ENCODE results near the gene TM9SF3.
"Not testable (repeated sequence)": the region's sequence is repeated elsewhere in the genome, so short reads cannot be mapped to it uniquely, and the experiment has no call there.

Gene TM9SF3

DNA sequence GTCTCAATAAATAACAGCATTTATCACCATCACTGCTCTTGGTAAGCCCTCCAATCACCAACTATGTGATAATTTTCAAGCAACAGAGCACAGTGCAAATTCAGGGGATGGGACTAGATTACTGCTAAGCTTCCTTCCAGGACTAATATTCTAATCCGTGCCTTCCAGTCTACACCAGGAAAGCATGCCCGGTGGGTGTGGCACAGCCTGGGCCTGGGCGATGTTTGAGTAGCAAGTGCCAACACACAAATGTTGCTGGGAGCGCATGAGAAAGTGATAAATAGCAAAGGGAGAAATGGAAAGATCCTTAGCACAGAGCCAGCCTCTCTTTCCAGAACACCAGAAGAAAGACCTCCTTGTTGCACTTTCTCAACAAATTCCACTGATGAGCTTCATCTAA is 13.5 kb upstream of the TM9SF3 start:
- no peak for DNase-seq (ENCODE audit: low read depth, low spot score)

DNA sequence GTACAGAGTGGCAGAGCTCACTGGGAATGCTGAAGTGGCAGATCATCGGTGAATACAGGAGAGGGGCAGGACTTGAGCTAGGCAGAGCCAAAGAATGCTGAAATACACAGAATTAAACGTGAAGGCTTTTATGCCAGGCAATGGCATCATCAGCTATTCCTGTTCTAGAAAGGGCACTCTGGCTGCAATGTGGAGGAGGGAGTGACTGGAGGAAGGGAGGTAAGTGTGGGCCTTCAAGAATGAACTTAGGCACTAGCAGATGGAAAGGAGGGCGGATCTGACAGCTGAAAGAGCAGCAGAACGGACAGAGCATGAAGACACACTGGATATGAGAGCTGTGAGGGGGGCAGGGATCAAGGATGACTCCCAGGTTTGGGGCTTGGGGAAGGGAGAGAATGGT is 12.0 kb upstream of the TM9SF3 start:
- no peak for DNase-seq (ENCODE audit: low read depth, low spot score)

DNA sequence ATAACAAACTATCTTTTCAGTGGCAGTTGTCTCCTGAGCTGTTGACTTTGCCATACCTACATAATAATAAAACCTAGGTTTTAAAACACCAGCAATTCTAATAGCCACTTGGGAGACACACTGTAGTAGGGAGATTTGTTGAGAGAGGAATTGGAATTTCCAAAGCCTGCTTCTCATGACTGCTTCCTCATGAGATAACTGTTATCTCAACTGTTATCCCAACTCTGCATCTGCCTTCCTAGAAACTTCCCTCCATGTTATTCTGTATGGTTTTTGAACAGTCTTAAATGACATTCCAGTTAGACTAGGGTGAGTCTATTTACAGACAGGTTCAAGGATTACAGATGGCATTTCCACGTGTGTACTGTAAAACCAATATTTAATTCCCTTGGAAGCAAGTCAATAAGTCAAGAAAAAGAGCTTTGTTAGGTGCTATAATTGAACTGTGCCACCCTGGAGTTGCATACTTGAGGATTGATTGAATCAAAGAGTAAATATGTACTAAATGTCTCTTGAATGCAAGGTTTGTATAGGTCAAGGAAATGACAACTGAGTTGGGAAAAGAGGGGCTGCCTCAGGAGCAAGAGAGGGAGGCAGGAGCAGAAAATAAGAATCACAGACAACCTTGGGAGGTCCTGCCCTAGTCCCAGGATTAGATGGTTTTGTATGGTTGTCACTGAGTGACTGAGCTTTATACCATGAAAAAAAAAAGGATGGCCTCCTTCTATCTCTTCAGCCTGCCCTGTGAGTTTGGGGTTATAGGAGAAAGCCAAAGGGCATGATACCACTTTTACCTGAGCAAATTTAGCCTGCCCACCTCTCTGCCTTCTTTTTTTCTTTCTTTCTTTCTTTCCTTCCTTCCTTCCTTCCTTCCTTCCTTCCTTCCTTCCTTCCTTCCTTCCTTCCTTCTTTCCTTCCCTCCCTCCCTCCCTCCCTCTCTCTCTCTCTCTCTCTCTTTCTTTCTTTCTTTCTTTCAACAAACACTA is 9.9 kb upstream of the TM9SF3 start:
- no peak for DNase-seq (ENCODE audit: low read depth, low spot score)

DNA sequence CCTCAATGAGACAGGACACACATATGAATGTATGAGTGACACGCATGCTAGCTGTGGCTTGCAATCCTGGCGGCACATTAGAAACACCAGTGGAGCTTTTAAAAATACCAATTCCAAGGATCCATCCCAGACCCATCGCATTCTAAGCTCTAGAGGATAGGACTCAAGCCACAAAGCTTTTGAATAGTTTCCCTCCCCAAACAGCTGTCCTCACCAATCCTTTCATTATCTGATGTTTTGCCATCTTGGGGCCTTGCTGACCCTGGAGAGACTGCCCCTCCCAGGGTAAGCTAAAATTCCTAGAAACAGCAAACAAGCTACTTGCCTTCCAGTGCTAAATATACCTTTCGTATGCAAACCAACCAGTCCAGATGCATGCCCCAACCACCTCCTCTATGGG is 8.9 kb upstream of the TM9SF3 start:
- DNase-seq (ENCODE audit: low read depth, low spot score) = no peak

DNA sequence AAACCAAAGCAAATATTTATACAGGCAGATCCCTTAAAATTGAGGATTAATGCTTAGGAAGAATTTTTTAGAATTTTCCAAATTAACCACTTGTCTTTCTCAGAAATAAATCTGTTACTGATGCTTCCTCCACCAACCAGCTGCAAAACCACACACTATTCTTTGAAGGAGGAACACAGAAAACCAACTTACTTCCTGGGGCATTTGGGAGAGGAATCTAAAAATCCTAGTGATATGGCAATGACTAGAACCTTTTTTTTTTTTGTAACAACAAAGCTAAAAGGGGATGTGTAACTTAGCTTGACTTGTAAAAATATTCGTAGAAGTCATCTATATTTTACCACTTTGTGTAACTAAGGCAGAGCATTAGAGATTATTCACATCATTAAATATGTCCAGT is 5.1 kb upstream of the TM9SF3 start:
- DNase-seq (ENCODE audit: low read depth, low spot score) = no peak

DNA sequence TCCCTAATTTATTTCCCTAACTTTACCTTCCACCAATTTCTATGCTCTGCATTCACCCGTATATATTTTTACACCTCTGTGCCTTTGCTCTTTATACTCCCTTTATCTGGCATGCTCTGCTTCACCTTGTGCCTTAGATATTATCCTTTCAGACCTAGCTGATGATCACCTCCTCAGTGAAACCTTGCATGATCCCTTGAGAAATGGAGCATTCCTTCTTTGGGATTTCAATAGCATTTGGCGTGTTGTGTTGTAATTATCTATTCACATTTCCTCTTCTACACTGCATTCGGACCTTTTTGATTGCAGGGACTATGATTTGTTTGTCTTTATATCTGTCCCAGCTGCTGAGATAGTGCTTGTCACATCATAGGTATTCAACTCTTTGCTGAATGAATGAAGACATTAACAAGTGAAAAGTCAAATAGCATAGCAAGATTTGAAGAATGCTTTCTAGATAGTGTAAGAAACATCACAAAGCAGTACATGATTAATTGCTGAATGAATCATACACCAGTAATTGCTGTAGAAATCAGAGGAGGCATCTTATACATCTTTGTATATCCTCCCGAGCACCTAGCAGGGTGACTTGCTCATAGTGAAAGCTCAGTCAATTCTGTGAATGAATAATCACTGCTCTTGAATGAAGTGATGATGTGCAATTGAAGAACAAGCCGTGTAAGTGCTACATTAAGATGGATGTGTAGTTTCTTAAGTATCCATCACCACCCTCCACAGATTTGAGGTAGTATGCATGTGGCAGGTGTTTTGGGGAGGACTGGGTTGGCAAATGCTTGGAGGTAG is 2.0 kb upstream of the TM9SF3 start:
- DNase-seq (ENCODE audit: low read depth, low spot score) = no peak

DNA sequence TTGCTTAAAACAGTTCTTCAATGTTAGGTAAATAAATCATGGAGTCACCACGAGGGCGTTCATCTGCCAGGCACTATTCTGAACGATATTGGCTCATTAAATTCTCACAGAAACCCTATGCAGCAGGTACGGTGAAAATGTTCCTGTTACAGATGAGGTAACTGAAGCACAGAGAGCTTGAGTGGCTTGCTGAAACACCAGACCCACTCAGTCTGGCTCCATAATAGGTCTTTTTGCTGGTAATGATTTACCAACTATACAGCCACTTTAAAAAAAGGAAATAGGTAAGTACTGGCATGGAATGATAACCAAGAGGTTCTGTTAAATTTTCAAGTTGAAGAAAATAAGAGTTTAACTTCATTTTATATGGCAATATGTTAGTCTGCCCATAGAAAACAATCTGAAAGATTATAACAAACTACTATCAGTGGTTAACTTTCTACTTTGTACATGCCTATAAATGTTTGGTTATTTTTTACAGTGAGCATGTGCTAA is 1.3 kb upstream of the TM9SF3 start:
- no peak for DNase-seq (ENCODE audit: low read depth, low spot score)

DNA sequence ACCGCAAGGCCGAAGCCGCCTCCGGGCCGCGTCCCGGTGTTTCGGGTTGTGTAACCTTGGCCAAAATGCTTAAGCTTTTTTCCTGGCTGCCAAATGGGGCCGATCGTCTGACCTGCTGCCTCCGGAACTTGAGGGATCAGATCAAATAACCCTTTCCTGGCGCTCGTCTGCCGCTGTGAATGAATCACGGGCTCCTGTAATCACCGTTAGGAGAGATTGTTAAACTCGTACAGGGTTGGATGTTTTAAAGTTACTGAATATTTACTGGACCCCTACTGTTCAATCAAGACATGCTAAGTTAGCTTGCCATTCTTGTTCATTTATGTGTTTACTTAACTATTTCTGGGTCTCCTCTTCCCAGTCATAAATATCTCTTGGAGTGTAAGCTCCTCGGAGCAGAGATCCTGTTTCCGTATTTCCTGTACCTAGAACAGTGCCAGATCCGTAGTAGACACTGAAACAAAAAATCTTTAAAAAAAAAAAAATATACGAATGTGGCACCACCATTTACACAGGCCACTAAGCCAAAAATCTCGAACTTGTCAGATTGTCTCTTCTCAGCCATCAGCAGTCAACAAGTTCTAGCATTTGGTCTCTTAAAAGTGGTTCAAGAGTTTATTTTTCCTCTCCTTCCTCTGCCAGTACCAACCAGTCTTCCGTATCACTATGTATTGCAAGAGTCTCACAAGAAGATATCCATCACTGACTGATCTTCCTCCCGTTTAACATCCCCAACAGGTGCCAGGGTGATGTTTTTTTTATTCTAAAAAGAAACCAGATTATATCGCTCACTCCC is 650 bp upstream of the TM9SF3 start:
- peak; percentile 72 for DNase-seq (ENCODE audit: low read depth, low spot score)

DNA sequence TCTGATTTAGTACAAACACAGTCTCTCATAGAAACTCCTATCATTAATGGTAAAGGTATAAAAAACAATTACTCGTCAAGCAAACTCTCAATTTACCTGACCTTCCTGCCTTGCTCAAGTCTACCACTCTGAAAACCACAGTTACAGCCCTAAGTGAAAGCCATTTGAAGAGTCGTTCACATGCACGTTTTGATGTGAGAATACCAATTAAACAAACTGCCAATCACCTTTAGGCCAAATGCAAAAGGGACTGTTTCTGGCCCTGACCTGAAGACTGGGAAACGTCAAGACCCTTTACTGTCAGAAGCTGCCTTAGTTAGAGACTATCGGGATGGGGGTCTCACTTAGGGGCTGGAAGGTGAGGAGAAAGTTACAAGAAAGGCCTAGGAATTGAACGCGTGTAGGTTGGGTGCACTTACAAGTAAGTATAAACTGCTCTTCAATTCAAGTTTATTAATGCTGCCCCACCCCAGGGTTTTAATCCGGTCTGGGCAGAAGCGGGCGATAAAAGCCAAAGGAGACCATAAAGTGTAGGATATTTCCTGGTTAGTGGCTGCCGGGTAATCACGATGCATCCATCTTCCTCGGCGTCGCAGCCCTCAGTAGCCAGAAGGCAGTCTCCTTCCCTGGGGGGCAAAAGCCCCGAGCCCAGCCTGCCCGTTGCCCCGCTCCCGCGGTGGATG is 935 bp downstream of the TM9SF3 start:
- DNase-seq (ENCODE audit: low read depth, low spot score) = peak; percentile 27

DNA sequence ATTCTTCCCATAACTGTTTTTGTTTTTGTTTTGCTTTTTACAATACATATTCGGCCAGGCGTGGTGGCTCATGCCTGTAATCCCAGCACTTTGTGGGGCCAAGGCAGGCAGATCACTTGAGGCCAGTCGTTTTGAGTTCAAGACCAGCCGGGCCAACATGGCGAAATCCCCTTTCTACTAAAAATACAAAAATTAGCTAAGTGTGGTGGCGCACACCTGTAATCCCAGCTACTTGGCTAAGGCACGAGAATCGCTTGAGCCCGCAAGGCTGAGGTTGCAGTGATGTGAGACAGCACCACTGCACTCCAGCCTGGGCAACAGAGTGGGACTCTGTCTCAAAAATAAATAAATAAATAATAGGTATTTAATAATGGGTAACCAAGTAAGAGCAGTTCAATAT is 2.3 kb downstream of the TM9SF3 start:
- no peak for DNase-seq (ENCODE audit: low read depth, low spot score)

DNA sequence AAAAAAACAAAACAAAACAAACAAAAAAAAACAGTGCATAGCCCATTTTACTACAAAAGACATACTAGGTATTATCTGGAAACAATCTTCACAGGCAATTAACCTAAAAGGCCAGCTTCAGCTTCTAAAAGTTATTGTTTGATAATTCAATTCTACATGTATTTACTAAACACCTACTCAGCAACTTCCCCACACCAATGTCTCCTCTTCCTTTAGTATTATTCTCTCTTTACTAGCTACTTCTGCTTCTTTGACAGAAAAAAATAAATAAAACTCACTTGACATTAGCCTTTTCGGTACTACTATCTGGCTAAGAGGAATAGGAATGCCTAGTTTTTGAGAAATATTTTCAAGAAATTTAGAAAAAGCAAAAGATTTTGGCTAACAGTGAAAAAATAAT is 2.8 kb downstream of the TM9SF3 start:
- DNase-seq (ENCODE audit: low read depth, low spot score) = no peak

DNA sequence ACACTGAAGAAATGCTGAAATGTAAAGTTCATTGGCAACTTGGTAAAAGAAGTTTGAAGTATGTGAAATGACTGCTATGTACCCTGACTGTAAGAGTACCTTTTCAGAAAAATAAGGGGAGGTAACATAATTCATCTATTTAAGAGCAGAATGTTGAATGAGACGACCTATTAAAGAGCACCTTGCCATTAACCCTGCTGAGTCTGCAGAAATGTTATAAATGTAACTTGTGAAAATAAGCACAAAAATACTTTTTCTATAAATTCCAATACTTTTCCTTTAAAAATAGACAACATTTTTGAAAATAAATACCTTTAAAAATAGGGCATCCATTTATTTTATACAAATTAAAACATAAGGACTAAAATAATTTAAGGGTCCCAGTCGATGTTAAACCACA is 7.7 kb downstream of the TM9SF3 start:
- no peak for DNase-seq (ENCODE audit: low read depth, low spot score)

DNA sequence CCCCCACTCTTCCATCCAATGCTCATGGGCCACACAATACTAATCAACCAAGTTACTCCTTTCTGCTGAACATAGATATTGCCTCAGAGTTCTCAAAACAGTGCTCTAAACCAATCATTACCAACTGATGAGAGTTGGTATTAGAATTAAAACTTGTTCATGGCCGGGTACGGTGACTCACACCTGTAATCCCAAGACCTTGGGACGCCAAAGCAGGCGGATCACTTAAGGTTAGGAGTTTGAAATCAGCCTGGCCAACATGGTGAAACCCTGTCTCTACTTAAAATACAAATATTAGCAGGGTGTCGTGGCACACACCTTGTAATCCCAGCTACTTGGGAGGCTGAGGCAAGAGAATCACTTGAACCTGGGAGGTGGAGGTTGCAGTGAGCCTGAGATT is 8.2 kb downstream of the TM9SF3 start:
- DNase-seq (ENCODE audit: low read depth, low spot score) = no peak

DNA sequence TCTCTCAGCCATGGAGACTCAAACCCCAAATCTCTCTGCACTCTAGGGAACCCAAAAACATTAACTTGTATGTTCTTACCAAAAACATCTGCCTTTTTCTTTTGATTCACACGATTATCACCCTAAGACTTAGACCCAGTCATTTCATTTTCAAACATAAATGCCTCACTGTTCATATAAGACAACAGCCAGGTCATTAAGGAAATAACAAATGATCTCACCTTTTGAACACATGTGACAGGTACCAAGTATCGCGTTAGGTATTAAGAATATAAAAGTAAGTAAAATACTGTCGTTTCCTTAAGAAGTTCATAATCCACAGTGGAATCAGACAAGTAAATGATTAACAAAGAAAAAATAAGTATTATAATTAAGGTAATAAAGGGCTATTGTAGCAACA is 8.8 kb downstream of the TM9SF3 start:
- no peak for DNase-seq (ENCODE audit: low read depth, low spot score)

DNA sequence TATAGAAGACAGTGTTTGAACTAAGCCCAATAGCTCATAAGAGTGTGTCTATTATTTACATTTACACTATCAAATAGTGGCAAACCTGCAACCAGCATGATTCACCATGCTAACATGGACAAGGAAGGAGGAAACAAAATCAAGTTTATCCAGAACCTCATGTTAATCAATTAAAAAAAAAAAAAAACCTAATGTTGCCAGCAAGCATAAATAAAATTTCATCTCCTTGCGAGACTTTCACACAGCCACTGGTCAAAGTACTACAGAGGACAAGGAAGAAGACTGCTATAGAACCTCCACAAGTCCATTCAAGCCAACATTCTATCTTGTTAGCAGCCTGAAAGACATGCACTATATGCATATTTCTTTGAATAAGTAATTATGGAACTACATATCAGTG is 9.7 kb downstream of the TM9SF3 start:
- DNase-seq (ENCODE audit: low read depth, low spot score) = no peak

DNA sequence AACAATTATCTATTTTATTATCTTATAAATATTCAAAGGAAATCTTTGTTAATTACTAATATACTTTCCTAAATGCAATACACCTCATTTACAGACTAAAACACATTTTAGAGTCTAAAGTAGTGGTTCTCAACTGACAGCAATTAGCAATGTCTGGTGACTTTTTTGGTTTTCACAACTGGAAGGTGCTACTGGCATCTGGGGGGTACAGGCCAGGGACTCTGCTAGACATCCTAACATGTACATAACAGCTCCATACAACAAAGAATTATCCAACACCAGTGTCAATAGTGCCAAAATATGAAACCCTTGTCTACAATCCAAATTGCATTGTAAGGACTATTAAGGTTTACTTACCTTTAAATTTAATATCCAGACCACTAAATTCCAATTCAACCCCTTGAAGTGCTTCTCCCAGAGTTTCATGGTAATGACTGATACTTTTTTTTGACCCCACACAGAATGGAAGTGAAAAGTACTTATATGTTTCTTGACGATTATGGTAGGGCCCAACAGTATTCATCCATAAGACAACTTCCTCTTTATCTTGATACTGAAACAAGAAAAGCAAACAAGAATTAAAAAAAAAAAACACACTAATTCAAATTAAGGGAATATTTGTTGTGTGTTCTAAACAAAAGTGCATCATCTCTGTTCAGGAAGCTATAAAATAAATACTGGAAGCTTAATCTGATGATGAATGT is 10.4 kb downstream of the TM9SF3 start:
- DNase-seq (ENCODE audit: low read depth, low spot score) = no peak

DNA sequence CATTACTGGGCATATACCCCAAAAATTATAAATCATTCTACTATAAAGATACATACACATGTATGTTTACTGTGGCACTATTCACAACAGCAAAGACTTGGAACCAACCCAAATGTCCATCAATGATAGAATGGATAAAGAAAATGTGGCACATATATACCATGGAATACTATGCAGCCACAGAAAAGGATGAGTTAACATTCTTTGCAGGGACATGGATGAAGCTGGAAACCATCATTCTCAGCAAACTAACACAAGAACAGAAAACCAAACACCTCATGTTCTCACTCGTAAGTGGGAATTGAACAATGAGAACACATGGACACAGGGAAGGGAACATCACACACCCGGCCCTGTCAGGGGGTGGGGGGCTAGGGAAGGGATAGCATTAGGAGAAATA is 12.2 kb downstream of the TM9SF3 start:
- not testable (repeated sequence) for DNase-seq (ENCODE audit: low read depth, low spot score)

DNA sequence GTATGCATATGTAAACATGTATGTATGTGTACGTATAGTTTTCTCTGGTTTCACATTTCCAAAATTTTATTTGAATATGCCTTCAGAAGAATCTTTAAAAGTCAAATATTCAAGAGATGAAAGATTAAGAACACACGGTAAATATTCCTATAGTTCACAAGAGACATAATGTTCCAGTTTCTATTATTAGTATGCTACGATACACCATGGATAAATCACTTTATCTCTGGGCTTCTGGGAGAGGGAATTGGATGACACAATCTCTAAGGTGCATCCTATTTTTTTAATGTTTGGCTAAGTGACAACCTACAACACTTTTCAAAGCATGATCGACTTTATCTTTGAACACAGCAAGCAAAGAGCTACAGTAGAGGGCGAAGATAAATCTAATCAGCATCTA is 13.8 kb downstream of the TM9SF3 start:
- DNase-seq (ENCODE audit: low read depth, low spot score) = no peak

DNA sequence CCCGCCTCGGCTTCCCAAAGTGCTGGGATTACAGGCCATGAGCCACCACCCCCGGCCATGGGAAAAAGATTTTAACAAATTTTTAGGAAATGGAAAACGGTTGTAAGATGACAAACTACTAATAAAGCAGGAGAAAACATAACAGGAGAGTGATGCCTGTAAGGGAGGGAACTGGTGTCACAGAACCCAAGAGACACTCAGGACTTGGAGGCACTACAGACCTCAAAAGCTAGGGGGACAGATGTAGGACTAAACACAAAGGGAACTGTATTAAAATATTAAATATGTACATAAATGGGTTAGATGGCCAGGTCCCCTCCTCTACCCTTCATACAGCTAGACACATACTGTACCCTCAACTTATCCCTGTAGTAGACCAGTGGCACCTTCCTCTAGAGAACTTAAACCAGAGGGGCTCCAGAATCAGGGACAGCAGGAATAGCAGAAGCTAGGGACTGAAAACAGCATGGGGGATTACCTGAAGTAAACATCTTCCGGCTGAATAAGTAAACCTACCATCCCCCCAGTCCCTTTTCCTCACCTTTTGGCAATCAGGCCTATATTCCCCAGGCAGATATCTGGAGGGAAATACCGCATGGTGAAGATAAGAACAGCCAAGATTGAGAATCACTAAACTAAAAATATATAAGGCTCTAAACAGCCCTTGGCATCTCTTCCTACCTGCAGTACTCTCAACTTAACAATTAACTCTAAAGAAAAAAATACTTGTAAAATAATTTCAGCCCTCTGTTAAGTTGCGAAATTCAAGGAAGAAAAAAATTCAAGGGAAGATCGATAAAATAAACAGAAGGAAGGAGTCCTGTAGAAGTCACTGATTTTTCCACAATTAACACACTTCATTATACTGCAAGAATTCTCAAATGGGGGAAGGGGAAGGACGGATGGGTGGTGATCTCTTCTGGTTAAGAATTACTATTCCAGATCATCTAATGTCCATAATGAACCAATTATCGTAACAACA is 15.5 kb downstream of the TM9SF3 start:
- DNase-seq (ENCODE audit: low read depth, low spot score) = no peak
